HUES64 (cell line): Measurements from ENCODE around the gene PHKA1.

Source experiments
- H3K27ac ChIP-seq: 2 replicates; pipeline ENCODE4 v1.7.0; 2013; ENCODE audit warnings: low read depth, low read length, inconsistent platforms
- H3K27me3 ChIP-seq: 2 replicates; pipeline ENCODE4 v1.6.1; 2013; ENCODE audit warnings: mild to moderate bottlenecking, low read length; ENCODE audit not compliant: insufficient read depth
- H3K36me3 ChIP-seq: 2 replicates; pipeline ENCODE4 v1.6.1; 2013; ENCODE audit warnings: mild to moderate bottlenecking, low read length; ENCODE audit not compliant: insufficient read depth
- H3K4me1 ChIP-seq: 2 replicates; pipeline ENCODE4 v1.6.1; 2013; ENCODE audit warnings: mild to moderate bottlenecking, low read length, moderate library complexity; ENCODE audit not compliant: insufficient read depth
- H3K4me3 ChIP-seq: 2 replicates; pipeline ENCODE4 v1.5.1; 2013; ENCODE audit warnings: mild to moderate bottlenecking, low read length, moderate library complexity
- H3K9ac ChIP-seq: 2 replicates; pipeline ENCODE4 v1.6.1; 2013; ENCODE audit warnings: mild to moderate bottlenecking, low read depth, low read length
- H3K9me3 ChIP-seq: 2 replicates; pipeline ENCODE4 v1.6.1; 2013; ENCODE audit warnings: low read depth, low read length; ENCODE audit not compliant: insufficient read depth
- WGBS: fragments of 150-250, 120-280 bp; methylation state at CpG from one replicate; pipeline ENCODE4 v1.1.7; 2013; ENCODE audit warnings: missing lambda C conversion rate; 5-methylcytosine and 5-hydroxymethylcytosine counted together

The PHKA1 gene

GRCh38 chrX:72532366-72532765 is 181.7 kb downstream of the PHKA1 start:
- no peaks in the 10 kb centered on the region for H3K27me3 ChIP-seq
- no peak overlapping the region for H3K27ac ChIP-seq
- WGBS, result 92% methylated on average over 3 of the region's 3 CpGs
- H3K4me3 ChIP-seq, result no peak overlapping the region
- H3K4me1 ChIP-seq, result no peaks in the 10 kb centered on the region
- H3K36me3 ChIP-seq, result no peaks in the 10 kb centered on the region
- no peaks in the 10 kb centered on the region for H3K9me3 ChIP-seq
- no peak overlapping the region for H3K9ac ChIP-seq
